SHP77 (cell line): ENCODE measurements around the gene POTEI.
"Not testable (repeated sequence)": the region's sequence is repeated elsewhere in the genome, so short reads cannot be mapped to it uniquely, and the experiment has no call there.

Experiments used
- DNase-seq, 2 experiments: peaks; one replicate each; lab custom pipeline; 2025; lab: John Stamatoyannopoulos, UW

POTEI gene

DNA sequence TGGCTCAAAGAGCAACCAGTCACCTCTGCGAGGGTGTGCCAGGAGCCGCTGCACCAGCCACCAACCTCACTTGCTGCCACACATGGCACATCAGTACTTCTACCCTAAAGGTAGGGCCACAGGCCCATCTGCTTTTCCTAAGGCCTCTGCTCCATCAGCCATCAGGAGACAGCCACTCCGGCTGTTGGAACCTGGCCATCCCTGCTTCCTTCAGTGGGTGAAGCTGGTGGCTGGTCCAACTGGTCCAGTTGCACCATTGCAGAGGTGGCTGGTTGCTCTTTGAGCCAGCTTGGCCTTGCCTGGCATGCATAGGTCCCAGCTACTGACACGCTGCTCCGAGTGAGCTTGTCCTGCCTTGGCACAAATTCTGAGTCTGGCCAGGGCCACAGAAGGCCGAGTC is 53.7 kb downstream of the POTEI start:
- DNase-seq = not testable (repeated sequence)

DNA sequence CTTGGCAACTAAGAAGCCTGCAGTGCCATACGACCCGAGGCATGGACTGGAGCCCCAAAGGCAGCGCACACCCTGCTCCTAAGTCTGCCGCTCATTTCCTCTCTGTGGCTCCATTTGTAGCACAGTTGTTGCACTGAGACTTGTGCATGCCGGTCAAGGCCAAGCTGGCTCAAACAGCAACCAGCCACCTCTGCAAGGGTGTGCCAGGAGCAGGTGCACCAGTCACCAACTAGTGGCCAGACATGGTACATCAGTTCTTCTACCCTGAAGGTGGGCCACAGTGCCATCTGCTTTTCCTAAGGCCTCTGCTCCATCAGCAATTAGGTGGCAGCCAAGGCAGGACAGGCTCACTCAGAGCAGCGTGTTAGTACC is 54.4 kb downstream of the POTEI start:
- not testable (repeated sequence) for DNase-seq

GRCh38 chr2:130453955-130454711 is 55.0 kb downstream of the POTEI start:
- not testable (repeated sequence) for DNase-seq

- DNase-seq = not testable (repeated sequence)
These were observed 56.2 kb downstream of the POTEI start for GRCh38 chr2:130452897-130453296.

GRCh38 chr2:130451823-130452222 is 57.3 kb downstream of the POTEI start:
- not testable (repeated sequence) for DNase-seq

DNA sequence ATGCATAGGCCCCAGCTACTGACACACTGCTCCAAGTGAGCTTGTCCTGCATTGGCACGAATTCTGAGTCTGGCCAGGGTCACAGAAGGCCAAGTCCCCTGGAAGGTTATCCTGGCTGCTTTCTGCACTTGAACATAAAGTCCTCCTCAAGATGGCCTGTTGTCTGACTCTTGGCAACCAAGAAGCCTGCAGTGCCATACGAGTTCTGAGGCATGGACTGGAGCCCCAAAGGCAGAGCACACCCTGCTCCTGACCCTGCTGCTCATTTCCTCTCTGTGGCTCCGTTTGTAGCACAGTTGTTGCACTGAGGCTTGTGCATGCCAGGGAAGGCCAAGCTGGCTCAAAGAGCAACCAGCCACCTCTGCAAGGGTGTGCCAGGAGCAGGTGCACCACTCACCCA is 57.9 kb downstream of the POTEI start:
- DNase-seq = not testable (repeated sequence)

- not testable (repeated sequence) for DNase-seq
These were observed 58.8 kb downstream of the POTEI start for GRCh38 chr2:130450366-130450765.

GRCh38 chr2:130427631-130428030 is 81.5 kb downstream of the POTEI start:
- DNase-seq = not testable (repeated sequence)

DNA sequence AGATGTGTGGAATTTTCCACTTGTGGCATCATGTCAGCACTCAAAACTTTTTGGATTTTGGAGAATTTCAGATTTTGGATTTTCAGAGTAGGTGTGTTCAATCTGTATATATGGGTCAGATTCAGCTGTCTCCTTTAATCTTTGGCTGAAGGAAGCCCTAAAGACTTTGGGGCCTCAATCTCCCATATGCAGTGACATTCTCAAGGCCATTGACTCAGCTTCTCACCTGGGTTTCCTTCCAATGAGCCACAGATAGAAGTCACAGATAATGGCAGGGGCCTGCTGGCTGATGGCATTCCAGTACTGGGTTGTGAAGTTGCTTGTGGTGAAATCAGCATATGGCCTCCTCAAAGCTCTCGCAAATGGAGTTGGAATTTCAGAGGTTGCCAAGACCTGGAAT is 90.3 kb downstream of the POTEI start:
- not testable (repeated sequence) for DNase-seq

- DNase-seq = not testable (repeated sequence)
These were observed 92.4 kb downstream of the POTEI start for GRCh38 chr2:130416693-130417092.
